SK-N-MC (cell line): Measurements from ENCODE around the gene NAV3.

ENCODE experiments used
- EZH2 ChIP-seq: fragments of 200-600 bp; sonication (generic); IDR thresholded peaks from one replicate; pipeline ENCODE4 v1.6.1; 2017; ENCODE audit warnings: antibody characterized with exemption
- POLR2AphosphoS5 ChIP-seq: IDR thresholded peaks from 2 replicates; pipeline ENCODE4 v1.6.1; 2012; ENCODE audit warnings: mild to moderate bottlenecking, low read depth, low read length, borderline replicate concordance

DNA sequence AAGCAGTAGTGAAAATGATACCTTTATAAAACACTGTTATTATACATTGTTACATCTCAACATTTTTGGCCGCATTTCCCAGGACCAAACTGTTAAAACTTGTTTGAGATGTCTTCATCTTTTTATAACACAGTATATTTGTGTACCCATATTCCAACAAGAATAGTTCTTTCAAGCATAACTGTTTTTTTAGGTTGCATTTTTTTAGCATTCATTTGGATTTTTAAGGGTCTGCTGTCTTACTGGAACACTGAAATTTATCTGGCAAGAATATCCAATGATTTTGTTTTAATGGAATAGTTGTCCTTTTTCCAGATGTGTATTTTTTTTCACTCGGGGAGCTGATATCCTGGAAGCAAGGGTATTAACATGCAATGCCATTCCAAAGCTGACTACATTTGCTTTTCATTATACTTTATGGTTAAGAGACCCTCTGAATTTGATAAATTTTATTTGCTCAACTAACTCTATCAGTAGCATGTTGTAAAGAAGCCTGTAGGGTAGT is 8.9 kb upstream of the NAV3 start:
- no peak for TF ChIP-seq EZH2
- no peak for TF ChIP-seq POLR2AphosphoS5
